LoVo (cell line): ENCODE results near the gene DDX47.
"Not testable (repeated sequence)": the region's sequence is repeated elsewhere in the genome, so short reads cannot be mapped to it uniquely, and the experiment has no call there.

Experiments used
- DNase-seq: peaks from one replicate; pipeline ENCODE4 v3.0.0-alpha.2; 2016; ENCODE audit warnings: low spot score

Gene DDX47

GRCh38 chr12:12796928-12797793 is 16.0 kb upstream of the DDX47 start:
- DNase-seq = no peak

- DNase-seq = no peak
These were observed 15.4 kb upstream of the DDX47 start for GRCh38 chr12:12797794-12798152.

- DNase-seq = no peak
These were observed 14.7 kb upstream of the DDX47 start for GRCh38 chr12:12798480-12798879.

- no peak for DNase-seq
These were observed 13.8 kb upstream of the DDX47 start for GRCh38 chr12:12799163-12799920.

GRCh38 chr12:12800406-12801180 is 12.6 kb upstream of the DDX47 start:
- DNase-seq = peak; percentile 74

GRCh38 chr12:12801656-12802055 is 11.5 kb upstream of the DDX47 start:
- not testable (repeated sequence) for DNase-seq

- DNase-seq = peak; percentile 99
These were observed 10.0 kb upstream of the DDX47 start for GRCh38 chr12:12803186-12803585.

GRCh38 chr12:12804011-12804410 is 9.1 kb upstream of the DDX47 start:
- peak; percentile 89 for DNase-seq

GRCh38 chr12:12804432-12804886 is 8.7 kb upstream of the DDX47 start:
- peak; percentile 85 for DNase-seq

- DNase-seq = no peak
These were observed 6.2 kb upstream of the DDX47 start for GRCh38 chr12:12806784-12807516.

GRCh38 chr12:12807517-12807903 is 5.6 kb upstream of the DDX47 start:
- DNase-seq = not testable (repeated sequence)

GRCh38 chr12:12807970-12808702 is 5.0 kb upstream of the DDX47 start:
- DNase-seq = no peak

GRCh38 chr12:12810553-12811021 is 2.6 kb upstream of the DDX47 start:
- DNase-seq = no peak

- no peak for DNase-seq
These were observed 1.8 kb upstream of the DDX47 start for GRCh38 chr12:12811343-12811742.

GRCh38 chr12:12812174-12812573 is 972 bp upstream of the DDX47 start:
- DNase-seq = no peak

- DNase-seq = no peak
These were observed 477 bp upstream of the DDX47 start for GRCh38 chr12:12812618-12813119.

GRCh38 chr12:12817616-12818015 is 4.5 kb downstream of the DDX47 start:
- no peak for DNase-seq

- DNase-seq = no peak
These were observed 5.6 kb downstream of the DDX47 start for GRCh38 chr12:12818701-12819100.

GRCh38 chr12:12819221-12819620 is 6.1 kb downstream of the DDX47 start:
- no peak for DNase-seq

GRCh38 chr12:12819752-12820311 is 6.7 kb downstream of the DDX47 start:
- peak; percentile 71 for DNase-seq
